Hair follicle dermal papilla cell (primary cell): ENCODE data around the gene HOXD3. TPM values are rescaled to one million over a fixed set of nuclear protein-coding genes. Genes with fewer than 3 reads are reported as not detected.

Experiments used
- small RNA-seq: library from RNA; depleted of rRNA; stranded (forward); fragments of <200 nt; gene quantifications from one replicate; pipeline ENCODE3, GENCODE V24; 2012
- total RNA-seq: library from RNA; depleted of rRNA; stranded (reverse); fragments of >200 nt; gene quantifications from 2 replicates; pipeline ENCODE4 v1.2.3, GENCODE V29; 2012

HOXD3 gene
- 19.2 and 22.4 TPM in 2 replicates for total RNA-seq

DNA sequence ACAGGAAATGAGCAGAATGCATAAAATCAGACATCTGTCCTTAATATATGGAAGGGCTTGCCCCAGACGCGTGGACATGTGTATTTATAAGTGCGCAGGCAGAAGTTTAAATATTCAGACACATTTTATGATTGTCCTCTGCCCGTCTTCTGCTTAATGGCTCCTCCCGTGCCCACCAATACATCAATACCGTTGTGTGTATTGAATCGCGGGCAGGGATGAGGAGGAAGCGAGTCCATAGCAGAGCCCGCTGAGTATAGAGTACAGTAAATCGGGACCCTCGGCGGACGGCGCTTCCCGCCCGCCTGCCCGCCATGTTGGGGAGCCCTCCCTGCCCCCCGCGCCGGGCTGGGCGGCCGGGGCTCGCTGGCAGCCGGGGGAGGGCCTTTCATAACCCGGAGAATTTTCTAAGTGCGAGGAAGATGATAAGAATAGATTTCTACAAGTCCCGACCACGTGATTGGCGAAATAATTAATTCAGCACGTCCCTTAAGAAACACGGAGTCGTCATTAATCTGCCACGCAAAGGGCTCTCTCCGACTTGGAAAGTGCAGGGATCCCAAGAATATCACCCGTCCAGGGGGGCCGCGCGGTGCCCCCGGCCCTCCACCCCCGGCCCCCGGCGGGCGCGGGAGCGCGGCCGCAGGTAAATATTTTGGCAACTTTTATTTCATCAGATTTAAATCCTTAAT, at the start of gene HOXD3:
Gene HOXD3 (plus strand): TSS at position 501 of the 692 bp plus-strand sequence. CDS start 11,808 bp downstream, outside the sequence.

DNA sequence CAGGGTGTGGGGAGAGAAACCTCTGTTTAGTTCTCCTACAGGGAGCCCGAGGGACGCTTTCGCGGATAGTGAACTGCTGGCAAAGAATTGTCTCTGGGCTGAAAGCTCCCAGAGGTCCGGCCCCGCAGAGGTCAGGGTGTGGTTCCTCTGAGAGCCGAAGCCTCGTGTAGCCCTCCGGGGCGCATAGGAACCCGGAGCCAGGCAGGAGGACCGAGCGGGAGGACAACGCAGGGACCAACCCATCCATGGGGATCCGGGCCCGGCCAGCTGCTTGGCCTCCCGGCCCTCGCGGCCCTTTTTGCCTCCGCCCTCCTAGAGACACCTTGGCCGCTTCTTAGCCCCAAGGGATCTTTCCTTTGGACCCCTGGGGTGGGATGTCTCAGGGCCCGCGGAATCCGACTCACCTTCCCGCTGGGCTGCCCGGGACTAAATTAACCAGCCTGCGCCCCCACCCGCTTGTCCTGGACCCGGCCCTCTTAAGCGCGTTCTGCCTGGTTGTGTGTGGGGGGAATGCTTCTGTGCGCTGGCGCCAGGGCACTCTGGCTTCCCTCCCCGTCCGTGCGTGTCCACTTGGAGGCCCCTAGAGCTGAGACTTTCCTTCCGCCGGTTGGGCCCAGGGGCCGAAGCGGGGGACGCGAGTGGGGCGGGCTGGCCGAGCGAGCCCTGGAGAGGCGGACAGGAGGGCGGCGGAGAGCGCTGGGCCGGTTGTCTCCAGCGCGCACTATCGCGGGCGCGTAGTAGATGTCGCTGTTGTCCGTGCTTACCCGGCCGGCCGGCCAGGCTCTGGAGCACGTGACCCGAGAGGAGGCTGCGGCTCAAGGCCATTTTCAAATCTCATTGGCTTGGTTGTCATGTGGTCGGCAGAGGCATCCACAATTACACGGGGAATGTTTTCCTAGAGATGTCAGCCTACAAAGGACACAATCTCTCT, 41.0 kb upstream of the HOXD3 start, which contains the start of gene HOXD10:
Gene HOXD10 (plus strand): TSS at position 896 of the 931 bp plus-strand sequence. CDS start 56 bp downstream, outside the sequence.

DNA sequence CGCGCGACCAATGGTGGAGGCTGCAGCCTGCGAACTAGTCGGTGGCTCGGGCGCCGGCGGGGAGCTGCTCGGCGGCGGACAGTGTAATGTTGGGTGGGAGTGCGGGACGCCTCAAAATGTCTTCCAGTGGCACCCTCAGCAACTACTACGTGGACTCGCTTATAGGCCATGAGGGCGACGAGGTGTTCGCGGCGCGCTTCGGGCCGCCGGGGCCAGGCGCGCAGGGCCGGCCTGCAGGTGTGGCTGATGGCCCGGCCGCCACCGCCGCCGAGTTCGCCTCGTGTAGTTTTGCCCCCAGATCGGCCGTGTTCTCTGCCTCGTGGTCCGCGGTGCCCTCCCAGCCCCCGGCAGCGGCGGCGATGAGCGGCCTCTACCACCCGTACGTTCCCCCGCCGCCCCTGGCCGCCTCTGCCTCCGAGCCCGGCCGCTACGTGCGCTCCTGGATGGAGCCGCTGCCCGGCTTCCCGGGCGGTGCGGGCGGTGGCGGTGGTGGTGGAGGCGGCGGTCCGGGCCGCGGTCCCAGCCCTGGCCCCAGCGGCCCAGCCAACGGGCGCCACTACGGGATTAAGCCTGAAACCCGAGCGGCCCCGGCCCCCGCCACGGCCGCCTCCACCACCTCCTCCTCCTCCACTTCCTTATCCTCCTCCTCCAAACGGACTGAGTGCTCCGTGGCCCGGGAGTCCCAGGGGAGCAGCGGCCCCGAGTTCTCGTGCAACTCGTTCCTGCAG, 34.3 kb upstream of the HOXD3 start, which contains the start of gene HOXD9:
Gene HOXD9 (plus strand): TSS at position 37 of the 728 bp plus-strand sequence. CDS start 50 bp downstream, at position 87.

DNA sequence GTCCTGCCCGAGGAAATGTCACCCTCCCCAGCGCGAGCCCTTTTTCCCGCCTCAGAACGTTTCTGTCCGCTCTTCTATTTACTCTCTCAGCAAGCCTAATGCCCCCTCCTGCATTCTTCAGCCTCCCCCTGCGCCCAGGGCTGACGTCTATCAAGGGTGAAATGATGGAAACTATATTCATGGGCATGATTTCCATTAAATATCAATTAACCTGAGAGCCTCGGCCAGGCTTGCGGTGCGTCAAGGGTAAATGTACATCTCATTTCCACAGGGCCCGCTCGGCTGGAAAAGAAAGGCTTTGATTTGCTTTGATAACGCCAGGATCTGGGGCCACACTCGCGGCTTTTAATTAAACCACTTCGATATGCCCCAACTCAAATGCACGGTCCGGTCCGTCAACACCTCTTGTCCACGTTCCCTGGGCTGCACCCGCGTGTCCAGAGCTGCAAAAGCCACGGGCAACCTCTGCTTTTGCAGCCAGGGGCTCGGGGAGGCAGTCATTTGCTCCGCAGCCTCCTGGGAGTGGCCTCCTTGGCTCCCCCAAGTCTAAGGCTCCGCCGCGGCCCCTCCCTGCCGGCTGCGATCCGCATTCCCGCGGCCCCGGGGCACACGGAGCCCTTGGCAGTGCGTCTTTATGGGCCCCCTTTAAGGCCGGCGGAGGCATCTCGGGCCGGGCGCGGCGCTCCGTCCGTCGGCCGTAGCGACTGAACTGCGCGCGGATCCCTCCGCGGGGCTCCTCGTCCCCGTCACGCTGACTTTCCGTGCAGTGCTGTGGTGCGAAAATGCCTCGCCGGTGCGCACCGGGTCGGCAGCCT, 27.9 kb upstream of the HOXD3 start, which contains the start of gene HOXD8:
Gene HOXD8 (plus strand): TSS at position 724 of the 815 bp plus-strand sequence. CDS start 662 bp downstream, outside the sequence.

DNA sequence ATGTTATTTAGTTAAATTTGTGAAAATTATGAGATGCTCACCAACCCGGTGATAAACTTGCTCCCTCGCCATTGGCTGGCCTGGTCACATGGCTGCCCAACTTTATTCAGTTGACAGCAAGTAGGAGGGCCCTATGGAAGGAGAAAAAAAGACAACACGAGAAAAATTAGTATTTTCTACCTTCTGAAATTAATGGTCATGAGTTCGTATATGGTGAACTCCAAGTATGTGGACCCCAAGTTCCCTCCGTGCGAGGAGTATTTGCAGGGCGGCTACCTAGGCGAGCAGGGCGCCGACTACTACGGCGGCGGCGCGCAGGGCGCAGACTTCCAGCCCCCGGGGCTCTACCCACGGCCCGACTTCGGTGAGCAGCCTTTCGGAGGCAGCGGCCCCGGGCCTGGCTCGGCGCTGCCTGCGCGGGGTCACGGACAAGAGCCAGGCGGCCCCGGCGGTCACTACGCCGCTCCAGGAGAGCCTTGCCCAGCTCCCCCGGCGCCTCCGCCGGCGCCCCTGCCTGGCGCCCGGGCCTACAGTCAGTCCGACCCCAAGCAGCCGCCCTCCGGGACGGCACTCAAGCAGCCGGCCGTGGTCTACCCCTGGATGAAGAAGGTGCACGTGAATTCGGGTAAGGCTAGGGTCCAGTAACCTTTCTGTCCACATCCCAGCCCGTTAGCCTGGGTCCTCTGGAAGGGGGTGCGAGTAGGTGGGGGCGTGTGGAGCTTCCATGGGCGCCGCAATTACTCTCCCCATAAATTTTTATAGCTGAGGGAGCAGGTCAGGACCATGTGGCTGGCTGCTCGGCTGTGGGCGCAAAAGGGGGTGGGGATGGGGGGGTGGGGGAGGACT, 5.4 kb upstream of the HOXD3 start, which contains the start of gene HOXD4:
Gene HOXD4 (plus strand): TSS at position 109 of the 846 bp plus-strand sequence. CDS start 84 bp downstream, at position 193.

DNA sequence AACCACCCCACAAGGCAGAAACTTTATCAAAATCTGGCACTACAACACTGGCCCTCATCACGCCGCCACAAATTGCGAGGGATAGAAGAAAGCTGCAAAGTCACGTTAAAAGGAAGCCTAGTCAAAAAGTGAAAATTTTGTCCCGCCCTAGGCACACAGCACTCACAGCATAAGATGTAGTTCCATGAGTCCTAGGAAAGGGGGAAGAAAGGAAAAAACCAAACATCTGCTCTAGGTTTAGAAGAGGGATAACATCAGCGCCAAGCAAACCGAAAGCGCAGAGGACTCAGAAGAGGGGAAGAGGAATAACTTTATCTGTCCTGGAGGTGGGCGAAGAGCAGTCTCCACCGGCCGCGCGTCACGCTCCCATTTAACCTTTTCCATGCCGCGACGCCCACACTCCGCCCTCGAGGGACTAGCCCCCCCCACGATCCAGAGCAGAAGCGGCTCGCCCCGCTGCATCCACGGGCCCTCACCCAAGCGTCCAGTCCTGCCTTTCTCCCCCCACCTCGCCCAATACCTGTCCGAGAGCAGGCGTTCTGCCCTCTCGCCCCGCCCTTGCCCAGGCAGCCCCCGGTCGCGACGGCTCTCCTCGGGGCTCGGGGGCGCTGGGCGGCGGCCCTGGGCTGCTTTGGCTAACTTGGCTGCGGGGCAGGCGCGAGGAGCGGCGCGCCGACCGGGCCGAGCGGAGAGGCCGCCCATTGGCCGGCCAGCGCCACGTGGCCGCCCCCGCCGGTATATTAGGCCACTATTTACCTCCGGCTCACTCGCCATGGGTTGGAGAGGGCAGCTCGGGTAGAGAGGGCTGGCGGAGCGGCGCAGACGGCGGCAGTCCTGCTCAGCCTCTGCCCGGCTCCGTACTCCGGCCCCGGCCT, 31.0 kb downstream of the HOXD3 start, which contains the start of gene HOXD1:
Gene HOXD1 (plus strand): TSS at position 770 of the 875 bp plus-strand sequence. CDS start 134 bp downstream, outside the sequence.

Small RNAs within 50 kb of the gene (small RNA-seq; reads per million reads assigned to genes)
- gene MIR10B, result 10,278 reads per million, percentile 100 among the genes with 10 or more reads in this experiment

Other genes starting within 250 kb of the HOXD3 start
- gene LNPK, start 155.0 kb upstream of the HOXD3 start, total RNA-seq, result 51.6 and 78.2 TPM in 2 replicates
- gene EVX2, start 73.3 kb upstream of the HOXD3 start, total RNA-seq, result under 0.01 and 0.12 TPM in 2 replicates
- gene HOXD13, start 64.6 kb upstream of the HOXD3 start, total RNA-seq, result not detected in 2 replicates
- not detected in 2 replicates for gene HOXD12, start 57.5 kb upstream of the HOXD3 start, total RNA-seq
- gene HOXD11, start 50.0 kb upstream of the HOXD3 start, total RNA-seq, result not detected in 2 replicates
- not detected in 2 replicates for gene HOXD10, start 40.5 kb upstream of the HOXD3 start, total RNA-seq
- gene HOXD9, start 34.6 kb upstream of the HOXD3 start, total RNA-seq, result 8.4 and 8.9 TPM in 2 replicates
- gene HOXD8, start 27.6 kb upstream of the HOXD3 start, total RNA-seq, result 21.7 and 25.5 TPM in 2 replicates
- 8.0 and 10.5 TPM in 2 replicates for gene HOXD4, start 5.8 kb upstream of the HOXD3 start, total RNA-seq
- 1.9 and 2.9 TPM in 2 replicates for gene HOXD1, start 31.4 kb downstream of the HOXD3 start, total RNA-seq
- 20.8 TPM in 2 replicates for gene MTX2, start 112.1 kb downstream of the HOXD3 start, total RNA-seq